GM19035 (cell line): ENCODE results near the gene VEGFB.
A peak's percentile ranks its signal among the peaks of the same experiment; 100 is the strongest.

Experiments used
- ATAC-seq: cut with Tn5 transposase; IDR thresholded peaks from one replicate; pipeline ENCODE4 v1.9.1; 2021; ENCODE audit not compliant: unreplicated experiment

VEGFB gene

DNA sequence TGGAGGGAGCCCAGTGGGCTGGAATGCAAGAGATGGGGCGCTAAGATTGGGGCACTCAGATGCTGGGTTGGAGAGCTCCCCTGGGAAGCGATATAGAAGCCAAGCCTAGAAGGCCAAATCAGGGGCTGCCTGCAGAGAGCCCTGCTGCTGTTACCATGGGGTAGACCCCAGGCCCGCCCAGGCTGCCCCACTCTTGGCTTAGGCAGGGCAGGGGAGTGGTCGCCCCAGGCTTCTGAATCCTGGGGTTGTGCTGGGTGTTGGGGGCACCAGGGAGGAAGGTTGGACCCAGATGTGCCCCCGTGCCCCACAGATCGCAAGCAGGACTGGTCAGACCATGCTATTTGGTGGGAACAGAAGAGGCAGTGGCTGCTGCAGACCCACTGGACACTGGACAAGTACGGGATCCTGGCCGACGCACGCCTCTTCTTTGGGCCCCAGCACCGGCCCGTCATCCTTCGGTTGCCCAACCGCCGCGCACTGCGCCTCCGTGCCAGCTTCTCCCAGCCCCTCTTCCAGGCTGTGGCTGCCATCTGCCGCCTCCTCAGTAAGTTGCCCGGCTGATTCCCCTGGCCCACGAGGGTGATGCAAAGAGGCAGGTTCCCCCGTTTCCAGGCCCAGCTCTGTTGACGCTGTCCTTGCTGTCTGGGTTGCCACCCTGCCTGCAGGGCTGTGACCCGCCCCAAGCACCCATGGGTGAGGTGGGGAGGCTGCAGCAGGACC is 23.9 kb upstream of the VEGFB start:
- no peak for ATAC-seq

DNA sequence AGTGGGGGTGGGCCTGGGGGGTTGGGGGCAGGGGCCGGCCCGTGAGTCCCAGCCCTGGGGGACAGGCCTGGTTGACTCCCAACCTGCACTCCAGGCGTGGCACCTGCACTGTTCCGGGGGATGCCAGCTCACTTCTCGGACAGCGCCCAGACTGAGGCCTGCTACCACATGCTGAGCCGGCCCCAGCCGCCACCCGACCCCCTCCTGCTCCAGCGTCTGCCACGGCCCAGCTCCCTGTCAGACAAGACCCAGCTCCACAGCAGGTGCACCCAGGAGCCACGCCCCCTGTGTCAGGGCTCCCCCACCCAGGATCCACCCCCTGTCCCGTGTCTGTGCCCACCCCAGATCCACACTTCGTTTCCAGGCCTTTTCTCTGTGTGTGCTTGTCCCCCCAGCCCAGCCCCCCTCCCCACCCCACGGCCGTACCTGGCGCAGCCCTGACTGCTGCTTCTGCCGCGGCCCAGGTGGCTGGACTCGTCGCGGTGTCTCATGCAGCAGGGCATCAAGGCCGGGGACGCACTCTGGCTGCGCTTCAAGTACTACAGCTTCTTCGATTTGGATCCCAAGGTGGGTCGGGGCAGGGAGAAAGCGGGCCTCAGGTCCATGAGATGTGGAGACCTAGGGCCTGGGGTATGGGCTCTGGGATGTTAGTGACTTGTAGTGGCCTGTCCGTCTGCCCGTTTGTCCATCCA is 23.1 kb upstream of the VEGFB start:
- no peak for ATAC-seq

DNA sequence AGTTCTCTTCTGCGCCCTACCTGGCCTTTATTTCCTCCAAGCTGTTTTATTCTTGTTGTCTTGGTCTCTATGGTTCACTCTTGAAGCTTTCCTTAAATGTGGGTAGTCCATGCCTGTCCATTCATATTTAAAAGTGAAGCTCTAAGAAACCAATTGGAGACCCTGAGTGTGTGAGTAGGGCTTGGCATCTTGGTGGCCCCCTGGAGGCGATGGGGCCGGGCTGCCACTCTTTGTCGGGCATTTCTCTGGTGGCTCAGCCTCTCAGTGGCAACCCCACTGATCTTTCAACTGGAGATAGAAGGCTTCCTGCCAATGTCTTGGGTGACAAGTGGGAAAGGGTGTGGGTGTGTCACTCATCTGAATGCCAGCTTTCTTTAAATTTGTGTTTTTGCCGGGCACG is 17.5 kb upstream of the VEGFB start:
- no peak for ATAC-seq

DNA sequence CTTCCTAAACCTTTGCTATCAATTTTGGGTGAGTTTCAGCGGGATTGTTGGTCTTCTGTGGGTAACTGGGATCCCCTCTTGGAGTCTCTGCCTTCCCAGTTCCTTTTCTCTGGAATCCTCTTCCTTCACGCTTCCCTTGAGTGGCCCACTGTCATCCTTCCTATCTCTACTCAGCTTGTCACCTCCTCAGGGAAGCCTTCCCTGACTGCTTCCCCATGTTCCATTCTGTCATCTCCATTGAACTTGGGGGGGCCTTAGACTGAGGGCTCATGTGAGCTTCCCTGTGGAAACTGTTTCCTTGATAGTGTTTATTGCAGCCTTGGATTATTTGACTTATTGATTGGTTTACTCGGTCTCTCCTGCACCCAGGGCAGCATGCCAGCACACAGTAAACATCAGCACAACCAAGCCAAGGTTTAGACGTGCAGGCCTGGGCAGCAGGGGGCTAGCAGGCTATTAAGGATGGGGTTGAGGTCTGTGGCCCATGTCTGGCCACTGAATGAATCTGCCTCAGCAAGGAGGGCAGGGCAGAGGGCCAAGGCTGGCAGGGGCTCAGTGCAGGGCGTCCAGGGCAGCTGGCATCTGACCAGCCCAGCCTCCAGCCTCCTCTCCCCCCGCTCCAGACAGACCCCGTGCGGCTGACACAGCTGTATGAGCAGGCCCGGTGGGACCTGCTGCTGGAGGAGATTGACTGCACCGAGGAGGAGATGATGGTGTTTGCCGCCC is 15.6 kb upstream of the VEGFB start:
- ATAC-seq, result no peak

DNA sequence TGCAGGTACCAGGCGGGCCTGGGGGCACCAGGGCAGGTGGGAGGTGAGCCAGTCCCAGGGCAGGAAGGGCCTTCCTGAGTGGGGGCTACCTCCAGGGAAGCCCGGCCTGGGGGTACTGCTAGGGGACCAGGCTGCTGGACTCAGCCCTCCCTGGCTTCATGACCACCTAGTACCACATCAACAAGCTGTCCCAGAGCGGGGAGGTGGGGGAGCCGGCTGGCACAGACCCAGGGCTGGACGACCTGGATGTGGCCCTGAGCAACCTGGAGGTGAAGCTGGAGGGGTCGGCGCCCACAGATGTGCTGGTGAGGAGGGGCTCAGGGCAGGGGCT is 15.1 kb upstream of the VEGFB start:
- no peak for ATAC-seq

DNA sequence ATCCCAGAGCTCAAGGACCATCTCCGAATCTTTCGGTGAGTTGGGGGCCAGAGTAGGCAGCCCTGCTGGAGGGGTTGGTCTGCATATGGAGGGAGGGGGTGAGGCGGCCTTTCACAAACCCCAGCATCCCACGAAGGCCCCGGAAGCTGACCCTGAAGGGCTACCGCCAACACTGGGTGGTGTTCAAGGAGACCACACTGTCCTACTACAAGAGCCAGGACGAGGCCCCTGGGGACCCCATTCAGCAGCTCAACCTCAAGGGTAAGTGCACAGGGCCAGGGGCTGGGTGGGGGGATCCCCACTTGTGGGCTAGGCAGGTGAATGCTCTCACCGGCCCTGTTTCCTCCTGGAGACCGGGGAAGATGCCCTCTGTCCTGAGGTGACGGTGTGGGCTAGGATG is 14.6 kb upstream of the VEGFB start:
- ATAC-seq, result no peak

DNA sequence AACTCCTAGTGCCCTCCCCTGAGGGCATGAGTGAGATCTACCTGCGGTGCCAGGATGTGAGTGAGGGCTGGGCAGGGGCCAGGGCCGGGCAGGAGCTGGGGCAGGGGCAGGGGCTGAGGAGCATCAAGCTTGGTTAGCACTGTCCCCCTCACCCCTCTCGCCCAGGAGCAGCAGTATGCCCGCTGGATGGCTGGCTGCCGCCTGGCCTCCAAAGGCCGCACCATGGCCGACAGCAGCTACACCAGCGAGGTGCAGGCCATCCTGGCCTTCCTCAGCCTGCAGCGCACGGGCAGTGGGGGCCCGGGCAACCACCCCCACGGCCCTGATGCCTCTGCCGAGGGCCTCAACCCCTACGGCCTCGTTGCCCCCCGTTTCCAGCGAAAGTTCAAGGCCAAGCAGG is 14.1 kb upstream of the VEGFB start:
- no peak for ATAC-seq

DNA sequence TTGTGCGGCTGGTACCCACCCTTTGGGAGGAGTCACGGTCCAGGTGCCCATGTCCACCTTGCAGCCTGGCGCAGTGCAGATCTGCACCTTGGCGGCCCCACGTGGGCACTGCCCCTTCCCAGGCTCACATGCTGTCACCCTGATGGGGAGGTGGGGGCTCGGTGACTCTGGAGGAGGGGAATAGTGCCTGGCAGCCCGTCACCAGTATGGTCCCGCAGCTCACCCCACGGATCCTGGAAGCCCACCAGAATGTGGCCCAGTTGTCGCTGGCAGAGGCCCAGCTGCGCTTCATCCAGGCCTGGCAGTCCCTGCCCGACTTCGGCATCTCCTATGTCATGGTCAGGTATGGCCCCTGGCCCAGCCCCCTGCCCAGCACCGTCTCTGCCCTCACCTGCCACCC is 13.6 kb upstream of the VEGFB start:
- ATAC-seq, result no peak

DNA sequence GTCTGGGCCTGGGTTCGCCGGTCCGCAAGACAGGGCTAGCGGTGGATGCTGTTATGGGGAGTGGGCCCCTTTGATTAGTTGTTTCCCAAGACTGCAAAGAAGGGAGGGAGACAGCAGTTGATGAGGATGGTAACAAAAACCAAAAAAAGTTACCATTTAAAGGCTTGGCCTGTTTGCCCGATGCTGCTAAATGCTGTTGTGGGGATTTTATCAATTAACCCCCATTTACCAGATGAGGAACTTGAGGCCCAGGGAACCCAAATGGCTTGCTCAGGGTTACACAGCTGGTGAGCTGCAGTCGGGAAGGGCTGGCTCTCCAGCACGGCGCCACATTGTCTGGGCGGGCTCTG is 11.8 kb upstream of the VEGFB start:
- ATAC-seq, result no peak

DNA sequence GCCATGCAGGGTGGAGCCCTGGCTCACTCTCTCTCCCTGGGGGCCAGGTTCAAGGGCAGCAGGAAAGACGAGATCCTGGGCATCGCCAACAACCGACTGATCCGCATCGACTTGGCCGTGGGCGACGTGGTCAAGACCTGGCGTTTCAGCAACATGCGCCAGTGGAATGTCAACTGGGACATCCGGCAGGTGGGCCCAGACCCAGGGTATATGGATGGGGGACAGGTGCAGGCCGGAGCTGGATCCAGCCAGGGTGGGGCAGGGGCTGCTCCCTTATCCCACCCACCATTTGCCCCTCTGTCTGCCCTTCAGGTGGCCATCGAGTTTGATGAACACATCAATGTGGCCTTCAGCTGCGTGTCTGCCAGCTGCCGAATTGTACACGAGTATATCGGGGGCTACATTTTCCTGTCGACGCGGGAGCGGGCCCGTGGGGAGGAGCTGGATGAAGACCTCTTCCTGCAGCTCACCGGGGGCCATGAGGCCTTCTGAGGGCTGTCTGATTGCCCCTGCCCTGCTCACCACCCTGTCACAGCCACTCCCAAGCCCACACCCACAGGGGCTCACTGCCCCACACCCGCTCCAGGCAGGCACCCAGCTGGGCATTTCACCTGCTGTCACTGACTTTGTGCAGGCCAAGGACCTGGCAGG is 11.3 kb upstream of the VEGFB start:
- ATAC-seq, result no peak

DNA sequence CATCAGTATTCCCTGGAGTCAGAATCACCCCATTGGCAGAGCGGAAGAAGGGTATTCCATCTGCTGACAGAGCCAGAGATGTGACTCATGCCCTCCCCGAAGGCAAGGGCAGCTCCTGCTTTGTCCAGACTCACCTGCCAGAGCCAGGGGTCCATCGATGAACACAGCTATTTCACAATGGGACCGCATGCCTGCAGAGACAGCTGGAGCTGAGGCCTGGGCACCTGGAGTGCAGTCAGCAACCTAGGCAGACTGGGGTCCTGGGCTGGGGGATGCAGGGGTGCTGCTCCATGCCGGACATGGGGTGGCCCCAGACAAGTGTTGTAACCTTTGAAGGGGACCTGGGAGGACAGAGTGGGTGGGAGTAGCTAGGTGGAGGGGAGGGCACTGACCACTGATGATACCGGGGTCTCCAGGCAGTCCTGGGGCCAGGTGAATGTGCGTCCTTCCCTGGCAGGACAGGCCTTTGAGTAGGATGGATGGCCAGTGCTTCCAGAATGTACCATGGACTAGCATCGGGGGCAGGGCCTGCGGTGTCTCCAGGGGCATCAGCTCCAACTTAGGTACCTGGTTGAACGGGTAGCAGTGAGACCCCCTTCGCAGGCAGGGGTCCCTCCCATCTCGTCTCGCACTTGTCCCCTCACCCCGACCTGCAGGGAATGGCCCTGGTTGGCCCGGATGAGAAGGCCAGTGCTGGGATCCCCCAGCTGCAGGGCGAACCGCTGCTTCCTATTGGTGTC is 10.1 kb upstream of the VEGFB start:
- ATAC-seq, result no peak

DNA sequence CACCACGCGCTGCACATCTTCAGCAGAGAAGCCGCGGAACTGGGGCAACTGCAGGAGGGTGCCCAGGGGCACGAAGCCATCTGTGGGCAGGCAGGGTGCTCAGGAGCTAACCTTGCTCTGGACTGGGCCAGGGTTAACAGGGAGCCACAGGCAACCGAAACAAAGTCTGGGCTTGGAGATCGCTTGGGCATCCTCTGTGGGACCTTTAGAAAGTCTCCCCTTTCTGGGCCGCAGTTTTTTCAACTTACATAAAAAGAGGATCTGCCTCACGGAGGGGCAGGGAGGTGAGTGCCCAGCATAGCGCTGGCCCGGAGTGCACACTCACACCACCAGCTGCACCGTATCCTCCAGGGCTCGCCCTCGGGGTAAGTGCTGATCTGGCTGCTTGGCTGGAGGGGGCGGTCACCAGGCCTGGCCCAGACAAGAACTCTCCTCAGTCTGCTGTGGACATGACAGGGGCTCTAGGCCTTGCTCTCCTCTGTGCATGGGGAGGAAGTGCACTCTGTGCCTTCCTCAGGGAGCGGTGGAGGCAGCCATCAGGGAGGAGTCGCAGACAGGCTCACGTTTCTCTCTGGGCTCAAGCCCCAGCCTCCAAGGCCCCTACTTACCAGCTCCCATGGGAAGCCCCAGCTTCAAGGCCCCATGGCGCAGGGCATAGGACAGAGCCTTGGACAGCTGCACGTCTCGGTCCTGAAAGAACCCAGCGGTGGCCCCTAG is 9.3 kb upstream of the VEGFB start:
- ATAC-seq, result no peak

DNA sequence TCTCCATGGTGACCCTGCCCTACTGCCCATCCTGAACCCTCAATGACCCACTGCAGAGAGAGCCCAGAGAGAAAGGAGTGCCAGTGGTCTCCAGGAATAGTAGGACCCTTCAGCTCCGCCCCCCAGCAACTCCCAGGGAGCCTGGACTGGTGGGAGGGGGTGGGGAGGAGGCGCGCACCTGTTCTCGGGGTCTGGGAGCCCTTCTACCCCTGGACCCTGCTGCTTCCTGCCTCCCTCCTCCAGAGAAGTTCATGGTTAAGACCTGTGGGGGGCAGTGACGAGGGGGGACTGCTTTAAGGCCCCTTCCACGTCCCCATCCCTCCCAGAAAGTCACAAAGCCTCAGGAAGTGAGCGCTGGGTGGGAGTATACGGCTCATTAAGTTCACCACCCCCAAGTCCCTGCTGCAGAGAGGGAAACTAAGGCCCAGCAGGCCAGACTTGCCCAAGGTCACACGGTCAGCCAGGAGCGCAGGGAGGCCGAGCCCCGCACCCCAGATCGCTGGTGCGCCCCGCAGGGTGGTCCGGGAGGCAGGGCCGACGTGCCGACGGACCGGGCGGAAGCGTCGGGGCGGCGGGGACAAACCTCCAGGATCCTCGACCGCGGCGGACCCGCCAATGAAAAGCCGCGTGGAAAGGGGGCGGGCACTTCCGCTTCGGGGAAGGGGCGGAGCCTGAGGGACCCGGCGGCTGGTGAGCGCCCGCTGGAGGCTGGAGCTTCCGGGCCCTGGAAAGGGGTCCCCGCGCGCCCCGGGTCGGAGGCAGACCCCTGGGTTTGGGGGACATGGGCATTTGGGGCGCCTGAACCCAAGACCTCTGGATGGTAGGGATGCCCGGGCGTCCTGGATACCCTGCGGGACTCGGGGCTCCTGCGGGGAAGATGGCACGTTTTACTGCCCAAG is 8.5 kb upstream of the VEGFB start, which contains the start of the genes NUDT22 and TRPT1:
NUDT22 (plus strand) TSS at position 667 of the 899 bp plus-strand sequence. CDS start 379 bp downstream, outside the sequence.
TRPT1 (minus strand) TSS at position 579 of the 899 bp plus-strand sequence; CDS start at position 253, 326 bp downstream.
- peak; percentile 40 for ATAC-seq

DNA sequence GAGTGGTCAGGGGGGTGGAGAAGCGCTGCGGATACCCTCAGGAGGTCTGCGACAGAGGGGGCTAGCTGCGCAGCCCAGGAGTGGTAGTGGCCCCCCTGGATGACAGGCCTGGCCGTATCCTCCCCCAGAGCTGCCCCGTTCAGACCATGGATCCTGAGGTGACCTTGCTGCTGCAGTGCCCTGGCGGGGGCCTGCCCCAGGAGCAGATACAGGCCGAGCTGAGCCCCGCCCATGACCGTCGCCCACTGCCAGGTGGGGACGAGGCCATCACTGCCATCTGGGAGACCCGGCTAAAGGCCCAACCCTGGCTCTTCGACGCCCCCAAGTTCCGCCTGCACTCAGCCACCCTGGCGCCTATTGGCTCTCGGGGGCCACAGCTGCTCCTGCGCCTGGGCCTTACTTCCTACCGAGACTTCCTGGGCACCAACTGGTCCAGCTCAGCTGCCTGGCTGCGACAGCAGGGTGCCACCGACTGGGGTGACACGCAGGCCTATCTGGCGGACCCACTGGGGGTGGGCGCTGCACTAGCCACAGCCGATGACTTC is 7.8 kb upstream of the VEGFB start:
- peak; percentile 32 for ATAC-seq

DNA sequence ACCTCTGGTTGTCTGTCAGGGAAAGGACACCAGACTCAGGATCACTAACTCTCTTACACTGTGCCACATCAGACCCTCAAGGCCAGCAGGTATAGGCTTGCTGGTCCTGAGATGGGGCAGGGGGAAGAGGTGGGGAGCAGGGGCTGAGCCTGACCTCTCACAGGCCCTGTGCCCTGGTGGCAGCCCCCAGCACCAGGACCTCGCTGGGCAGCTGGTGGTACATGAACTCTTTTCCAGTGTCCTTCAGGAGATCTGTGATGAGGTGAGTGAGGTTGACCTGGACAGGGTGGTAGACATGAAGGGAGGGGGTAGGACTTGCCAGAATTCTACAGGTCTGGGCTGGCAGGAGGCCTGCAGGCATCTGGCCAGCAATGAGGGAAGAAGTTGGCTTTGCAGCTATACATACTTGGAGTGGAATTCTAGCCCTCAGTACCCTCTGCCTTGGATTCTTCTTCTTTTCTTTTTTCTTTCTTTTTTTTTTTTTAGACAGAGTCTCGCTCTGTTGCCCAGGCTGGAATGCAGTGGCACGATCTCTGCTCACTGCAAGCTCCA is 6.9 kb upstream of the VEGFB start:
- no peak for ATAC-seq

DNA sequence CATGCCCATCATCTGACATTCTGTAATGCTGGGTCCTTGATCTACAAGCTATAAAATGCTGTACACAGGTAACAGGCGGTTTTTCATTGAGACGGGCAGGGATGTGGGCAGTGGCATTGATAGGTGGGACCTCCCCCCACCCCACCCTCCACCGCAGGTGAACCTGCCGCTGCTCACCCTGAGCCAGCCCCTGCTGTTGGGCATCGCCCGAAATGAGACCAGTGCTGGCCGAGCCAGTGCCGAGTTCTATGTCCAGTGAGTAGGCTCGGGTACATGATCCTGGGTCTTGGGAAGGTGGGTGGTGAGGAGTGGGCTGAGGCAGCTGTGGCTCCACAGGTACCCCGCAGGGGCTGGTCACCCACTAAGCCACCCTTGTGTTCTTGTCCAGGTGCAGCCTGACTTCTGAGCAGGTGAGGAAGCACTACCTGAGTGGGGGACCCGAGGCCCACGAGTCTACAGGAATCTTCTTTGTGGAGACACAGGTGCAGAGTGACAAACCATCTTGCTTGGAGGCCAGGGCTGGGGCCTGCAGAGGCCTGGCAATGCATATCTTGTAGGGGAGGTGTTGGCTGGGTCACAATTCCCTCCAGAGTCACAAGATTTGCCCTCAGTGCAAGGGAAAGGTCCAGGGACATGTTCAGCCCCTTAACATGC is 5.2 kb upstream of the VEGFB start:
- no peak for ATAC-seq

DNA sequence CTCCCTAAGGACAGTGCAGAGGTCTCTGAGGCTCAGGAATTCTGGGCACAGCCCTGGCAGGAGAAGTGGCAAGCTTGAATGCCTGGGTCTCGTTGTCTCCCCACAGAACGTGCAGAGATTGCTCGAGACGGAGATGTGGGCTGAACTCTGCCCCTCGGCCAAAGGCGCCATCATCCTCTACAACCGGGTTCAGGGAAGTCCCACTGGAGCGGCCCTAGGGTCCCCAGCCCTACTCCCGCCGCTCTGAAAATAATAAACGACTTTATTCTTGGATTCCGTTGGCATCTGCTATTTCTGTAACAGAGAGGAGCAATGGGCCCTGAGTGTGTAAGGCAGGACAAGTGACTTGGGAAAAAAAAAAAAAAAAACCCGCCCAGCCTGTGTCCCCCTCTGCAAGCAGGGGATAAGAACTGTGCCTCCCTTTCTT is 4.6 kb upstream of the VEGFB start:
- ATAC-seq, result no peak
